ENCODE results near the gene KDM4C. TPM values are rescaled to one million over a fixed set of nuclear protein-coding genes. Genes with fewer than 3 reads are reported as not detected.
"Not testable (repeated sequence)": the region's sequence is repeated elsewhere in the genome, so short reads cannot be mapped to it uniquely, and the experiment has no call there.

Gene KDM4C
- total and polyA plus RNA-seq, 12 donors = 6.1 to 18.2 (median 14.6) TPM

GRCh38 chr9:7027996-7028395 is 270.2 kb downstream of the KDM4C start:
- Histone ChIP-seq H3K4me3 (no peak overlapping the region), H3K9me3 (no peaks in the 10 kb centered on the region), H3K27ac (no peak overlapping the region), H3K27me3 (no peaks in the 10 kb centered on the region), H3K4me1 (no peaks in the 10 kb centered on the region), H3K36me3 (peaks cover 0 to 30% (median 0%) of the 10 kb centered on the region in 9 donors)
- DNase-seq (no peak), ATAC-seq (no peak)
- WGBS, 2 donors = 95 to 98% methylated on average over 4 of the region's 4 CpGs
- TF ChIP-seq, protein P1, sequence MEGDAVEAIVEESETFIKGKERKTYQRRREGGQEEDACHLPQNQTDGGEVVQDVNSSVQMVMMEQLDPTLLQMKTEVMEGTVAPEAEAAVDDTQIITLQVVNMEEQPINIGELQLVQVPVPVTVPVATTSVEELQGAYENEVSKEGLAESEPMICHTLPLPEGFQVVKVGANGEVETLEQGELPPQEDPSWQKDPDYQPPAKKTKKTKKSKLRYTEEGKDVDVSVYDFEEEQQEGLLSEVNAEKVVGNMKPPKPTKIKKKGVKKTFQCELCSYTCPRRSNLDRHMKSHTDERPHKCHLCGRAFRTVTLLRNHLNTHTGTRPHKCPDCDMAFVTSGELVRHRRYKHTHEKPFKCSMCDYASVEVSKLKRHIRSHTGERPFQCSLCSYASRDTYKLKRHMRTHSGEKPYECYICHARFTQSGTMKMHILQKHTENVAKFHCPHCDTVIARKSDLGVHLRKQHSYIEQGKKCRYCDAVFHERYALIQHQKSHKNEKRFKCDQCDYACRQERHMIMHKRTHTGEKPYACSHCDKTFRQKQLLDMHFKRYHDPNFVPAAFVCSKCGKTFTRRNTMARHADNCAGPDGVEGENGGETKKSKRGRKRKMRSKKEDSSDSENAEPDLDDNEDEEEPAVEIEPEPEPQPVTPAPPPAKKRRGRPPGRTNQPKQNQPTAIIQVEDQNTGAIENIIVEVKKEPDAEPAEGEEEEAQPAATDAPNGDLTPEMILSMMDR (IDR thresholded peaks at IDR 0.05) = no peak
- intact Hi-C loops (cut with DNase I) = no loop called here

DNA sequence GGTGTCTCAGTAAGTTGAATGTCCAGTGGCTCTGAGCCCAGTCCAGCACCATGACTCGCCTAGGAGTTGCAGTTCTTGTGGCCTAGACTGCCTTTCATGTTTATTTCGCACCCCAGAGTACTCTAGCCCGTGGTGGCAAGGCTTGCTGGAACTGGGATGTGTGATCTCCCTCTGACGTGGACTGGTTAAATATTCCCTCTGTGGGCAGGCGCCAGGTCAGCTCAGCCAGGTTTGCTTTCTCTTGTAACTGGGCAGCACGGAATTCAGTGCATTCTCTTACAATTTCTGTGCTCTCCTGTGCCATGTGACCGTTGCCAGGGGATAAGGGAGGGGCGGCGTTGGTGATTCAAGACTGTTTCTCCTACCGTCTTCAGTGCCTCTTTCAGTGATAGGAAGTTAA is 270.8 kb downstream of the KDM4C start:
- Histone ChIP-seq H3K4me3 (no peak overlapping the region), H3K4me1 (no peaks in the 10 kb centered on the region), H3K27me3 (no peaks in the 10 kb centered on the region), H3K9me3 (no peaks in the 10 kb centered on the region), H3K36me3 (peaks cover 0 to 30% (median 0%) of the 10 kb centered on the region in 9 donors), H3K27ac (no peak overlapping the region)
- TF ChIP-seq, protein P1 (IDR thresholded peaks at IDR 0.05) = no peak
- no peak for DNase-seq
- WGBS, 2 donors = 97 to 98% methylated on average over 10 of the region's 10 CpGs
- no peak for ATAC-seq
- intact Hi-C loops (cut with DNase I) = no loop called here

GRCh38 chr9:7030943-7031342 is 273.2 kb downstream of the KDM4C start:
- intact Hi-C loops (cut with DNase I); H3K4me1 ChIP-seq; H3K4me3 ChIP-seq; H3K27ac ChIP-seq; H3K27me3 ChIP-seq; ATAC-seq; DNase-seq; H3K9me3 ChIP-seq: not testable (repeated sequence)
- peaks cover 0 to 25% (median 0%) of the 10 kb centered on the region in 9 donors for H3K36me3 ChIP-seq

- 39 to 40% methylated on average over 5 of the region's 5 CpGs for WGBS, 2 donors
These were observed 275.6 kb downstream of the KDM4C start for GRCh38 chr9:7033076-7034045.

More at GRCh38 chr9:7033076-7034045, 275.6 kb downstream of the KDM4C start:
- Histone ChIP-seq H3K27me3 (no peaks in the 10 kb centered on the region), H3K4me3 (no peak overlapping the region), H3K4me1 (no peaks in the 10 kb centered on the region), H3K9me3 (no peaks in the 10 kb centered on the region), H3K27ac (no peak overlapping the region), H3K36me3 (peaks cover 0 to 8% (median 0%) of the 10 kb centered on the region in 9 donors)
- DNase-seq (no peak), ATAC-seq (peak in 3 of 8 donors; percentile 19 to 72 (median 57))
- TF ChIP-seq, protein P1 (IDR thresholded peaks at IDR 0.05) = no peak
- intact Hi-C loops (cut with DNase I) = no loop called here
